GM18520 (cell line): ENCODE data around the gene PRKG1.
"Not testable (repeated sequence)": the region's sequence is repeated elsewhere in the genome, so short reads cannot be mapped to it uniquely, and the experiment has no call there.

Experiments used
- ATAC-seq: cut with Tn5 transposase; IDR thresholded peaks from one replicate; pipeline ENCODE4 v1.9.1; 2021; ENCODE audit not compliant: unreplicated experiment

The PRKG1 gene

DNA sequence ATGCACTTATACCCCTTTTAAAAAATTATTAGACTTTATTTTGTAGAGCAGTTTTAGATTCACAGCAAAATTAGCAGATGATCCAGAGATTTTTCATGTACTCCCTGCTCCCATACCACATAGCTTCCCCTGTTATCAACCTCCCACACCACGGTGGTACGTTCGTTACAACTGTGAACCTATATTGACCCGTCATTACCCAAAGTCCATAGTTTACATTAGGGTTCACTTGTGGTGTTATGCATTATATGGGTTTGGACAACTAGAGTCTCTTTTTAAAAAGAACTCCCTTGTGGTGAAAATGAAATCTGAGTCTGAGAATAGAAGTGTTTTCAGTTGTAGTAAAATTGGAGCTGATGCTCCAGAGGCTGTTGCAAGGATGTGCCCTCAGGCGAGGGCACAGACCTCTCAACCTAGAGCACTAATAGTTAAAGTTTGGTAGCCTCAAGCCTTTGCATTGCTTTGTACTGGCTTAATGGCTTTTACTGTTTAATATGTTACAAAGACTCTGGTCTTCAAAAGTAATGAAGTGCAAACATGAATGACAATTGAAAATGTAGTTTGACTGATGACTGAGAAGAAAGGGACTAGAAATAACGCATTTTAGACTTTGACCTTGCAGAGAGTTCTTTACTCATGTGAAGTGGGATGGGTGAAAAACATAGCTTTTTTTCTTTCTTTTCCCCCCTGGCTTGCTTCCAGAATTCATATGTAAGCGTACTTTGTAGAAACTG is 655.7 kb downstream of the PRKG1 start:
- no peak for ATAC-seq

GRCh38 chr10:51733057-51733456 is 658.8 kb downstream of the PRKG1 start:
- no peak for ATAC-seq

DNA sequence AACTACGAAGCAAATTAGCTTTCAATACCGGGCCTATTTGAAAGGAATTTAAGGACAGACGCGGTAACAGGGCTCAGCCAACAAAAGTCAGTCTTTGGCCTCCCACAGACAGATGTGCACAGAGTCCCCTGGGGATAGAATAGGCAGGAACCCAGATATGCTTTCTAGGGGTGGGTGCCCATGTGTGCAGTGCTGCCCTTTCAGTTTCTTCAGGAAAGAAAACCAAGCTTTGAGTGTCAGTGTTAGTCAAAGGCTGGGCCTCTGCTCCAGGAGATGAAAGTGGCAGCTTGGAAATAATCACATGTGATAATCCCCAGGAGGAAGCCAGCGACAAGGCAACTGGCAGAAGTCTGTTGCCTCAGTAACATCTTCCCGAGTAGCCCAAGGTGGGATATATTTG is 668.9 kb downstream of the PRKG1 start:
- no peak for ATAC-seq

GRCh38 chr10:51744235-51745000 is 670.1 kb downstream of the PRKG1 start:
- no peak for ATAC-seq

DNA sequence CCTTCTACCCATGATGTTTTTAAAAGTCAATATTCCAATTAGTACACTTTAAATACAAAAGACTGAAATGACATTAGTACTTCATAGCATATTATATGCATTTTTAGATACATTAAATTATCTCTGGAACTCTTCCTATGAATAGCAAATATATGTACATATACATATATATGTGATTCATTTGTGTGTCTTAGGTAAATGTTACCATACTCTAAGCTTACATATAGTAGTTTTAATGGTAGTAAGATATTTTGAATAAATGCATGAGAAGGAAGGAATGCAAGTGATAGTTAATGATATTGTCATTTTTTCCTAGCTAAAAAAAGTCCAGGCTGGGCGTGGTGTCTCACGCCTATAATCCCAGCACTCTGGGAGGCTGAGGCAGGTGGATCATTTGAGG is 671.1 kb downstream of the PRKG1 start:
- ATAC-seq, result no peak

- no peak for ATAC-seq
Measured at GRCh38 chr10:51747216-51747615, 672.9 kb downstream of the PRKG1 start.

GRCh38 chr10:51748959-51749358 is 674.7 kb downstream of the PRKG1 start:
- no peak for ATAC-seq

GRCh38 chr10:51758366-51758765 is 684.1 kb downstream of the PRKG1 start:
- ATAC-seq, result no peak

GRCh38 chr10:51758838-51759237 is 684.6 kb downstream of the PRKG1 start:
- not testable (repeated sequence) for ATAC-seq

- ATAC-seq, result peak; percentile 50
Measured at GRCh38 chr10:51759896-51760534, 685.7 kb downstream of the PRKG1 start.

DNA sequence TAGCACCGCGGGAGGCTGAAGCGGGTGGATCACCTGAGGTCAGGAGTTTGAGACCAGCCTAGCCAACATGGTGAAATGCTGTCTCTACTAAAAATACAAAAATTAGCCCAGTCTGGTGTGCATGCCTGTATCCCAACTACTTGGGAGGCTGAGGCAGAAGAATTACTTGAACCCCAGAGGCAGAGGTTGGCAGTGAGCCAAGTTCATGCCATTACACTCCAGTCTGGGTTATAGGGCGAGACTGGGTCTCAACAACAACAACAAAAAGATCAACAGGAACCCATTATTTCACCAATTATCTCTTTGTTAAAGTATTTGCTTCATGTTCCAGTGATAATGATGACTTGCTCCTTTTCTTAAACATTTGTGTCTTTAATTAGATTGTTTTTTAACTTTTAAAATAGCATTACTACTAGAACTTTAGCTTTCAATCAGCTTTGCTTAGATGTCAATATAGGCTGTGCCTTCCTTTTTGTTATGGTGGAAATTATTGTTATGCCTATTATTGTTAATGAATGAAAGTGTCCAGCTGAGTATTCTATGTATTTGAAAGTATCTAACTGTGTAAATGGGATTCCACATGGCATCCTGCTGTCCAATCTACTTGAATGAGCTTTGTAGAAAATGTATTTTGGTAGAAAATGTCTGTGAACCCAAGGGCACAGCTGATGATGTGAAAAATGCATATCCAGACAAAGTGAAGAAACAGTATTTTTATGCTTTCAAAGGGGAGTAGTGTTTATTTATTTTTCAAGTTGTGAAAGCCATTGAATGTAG is 686.8 kb downstream of the PRKG1 start:
- ATAC-seq, result no peak

DNA sequence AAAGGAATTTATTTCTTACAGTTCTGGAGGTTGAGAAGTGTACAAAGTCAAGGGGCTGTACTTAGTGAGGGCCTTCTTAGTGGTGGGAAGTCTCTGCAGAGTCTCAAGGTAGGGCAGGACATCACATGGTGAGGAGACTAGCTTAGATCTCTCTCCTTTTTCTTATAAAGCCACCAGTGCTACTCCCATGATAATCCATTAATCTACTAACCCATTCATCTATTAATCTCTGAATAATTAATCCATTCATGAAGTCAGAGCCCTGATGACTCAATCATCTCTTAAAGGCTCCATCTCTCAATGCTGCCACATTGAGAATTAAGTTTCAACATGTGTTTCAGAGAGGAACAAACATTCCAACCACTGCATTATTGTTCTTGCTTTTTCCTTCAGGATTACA is 689.5 kb downstream of the PRKG1 start:
- no peak for ATAC-seq

GRCh38 chr10:51765284-51765971 is 691.1 kb downstream of the PRKG1 start:
- ATAC-seq, result no peak

DNA sequence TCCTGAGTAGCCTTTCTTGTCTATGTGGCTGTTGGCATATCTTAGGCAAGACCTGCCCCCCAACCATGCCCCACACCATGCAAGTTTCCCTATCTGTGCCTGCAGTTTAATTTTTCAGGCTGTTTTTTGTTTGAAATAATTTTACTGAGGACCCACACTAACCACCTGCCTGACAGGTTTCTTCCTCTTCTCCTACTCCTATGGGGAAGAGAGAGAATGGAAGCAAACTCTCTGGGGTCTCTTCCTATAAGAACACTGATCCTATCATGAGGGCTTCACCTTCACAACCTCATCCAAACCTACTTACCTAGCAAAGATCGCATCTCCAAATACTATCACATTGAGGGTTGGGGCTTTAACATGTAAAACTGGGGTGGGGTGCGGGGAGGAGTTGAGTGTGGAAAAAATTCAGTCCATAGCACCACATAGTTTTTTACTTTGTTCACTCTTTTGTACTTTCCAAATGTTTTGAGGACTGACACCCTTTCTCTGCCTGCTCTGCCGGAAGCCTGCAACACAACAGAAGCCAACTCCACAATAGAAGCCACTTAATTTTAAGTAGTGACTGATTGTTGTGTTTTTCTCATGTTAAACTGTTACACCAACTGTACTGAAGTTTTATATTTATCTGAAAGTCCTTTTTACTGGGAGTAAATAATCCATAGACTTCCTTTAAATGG is 692.3 kb downstream of the PRKG1 start:
- ATAC-seq, result no peak

DNA sequence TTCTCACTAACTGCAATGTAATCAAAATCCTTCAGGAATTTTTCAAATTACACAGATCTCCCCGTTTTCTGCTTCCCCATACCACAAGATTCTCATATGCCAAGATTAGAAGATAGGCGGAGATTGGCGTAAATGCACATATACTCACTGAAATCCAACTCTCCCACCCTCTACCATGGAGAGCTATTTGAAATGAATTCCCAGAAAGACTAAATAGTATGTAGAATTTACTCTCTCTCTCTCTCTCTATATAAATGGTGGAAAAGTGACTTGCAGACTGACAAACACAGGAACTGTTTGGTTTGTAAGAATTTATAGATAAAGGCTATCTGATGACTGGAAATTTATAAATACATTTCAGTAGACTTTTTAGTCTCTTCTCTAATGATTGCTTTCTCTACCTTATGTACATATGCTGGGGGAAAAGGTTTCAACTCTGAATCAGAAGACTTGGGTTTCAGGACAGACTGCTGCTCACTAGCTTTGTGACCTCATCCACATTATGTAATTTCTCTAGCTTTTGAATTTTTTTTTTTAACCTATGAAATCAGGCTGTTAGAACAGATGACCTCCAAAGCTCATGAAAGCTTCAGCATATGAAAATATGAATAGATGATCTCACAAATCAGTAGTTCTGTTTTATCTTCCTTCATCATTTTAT is 692.9 kb downstream of the PRKG1 start:
- no peak for ATAC-seq

- no peak for ATAC-seq
Measured at GRCh38 chr10:51768886-51769465, 694.7 kb downstream of the PRKG1 start.

DNA sequence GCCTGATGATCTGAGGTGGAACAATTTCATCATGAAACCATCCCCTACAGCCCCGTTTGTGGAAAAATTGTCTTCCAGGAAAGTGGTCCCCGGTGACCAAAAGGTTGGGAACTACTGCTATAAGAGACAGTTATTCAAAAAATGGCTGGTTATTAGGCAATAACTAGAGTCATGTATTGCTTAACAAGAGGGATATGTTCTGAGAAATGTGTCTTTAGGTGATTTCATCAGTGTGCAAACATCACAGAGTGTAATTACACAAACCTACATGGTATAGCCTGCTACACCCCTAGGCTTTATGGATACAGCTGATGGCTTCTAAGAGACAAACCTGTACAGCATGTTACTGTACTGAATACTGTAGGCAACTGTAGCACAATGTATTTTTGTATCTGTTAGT is 696.4 kb downstream of the PRKG1 start:
- no peak for ATAC-seq

GRCh38 chr10:51772387-51772786 is 698.1 kb downstream of the PRKG1 start:
- no peak for ATAC-seq

DNA sequence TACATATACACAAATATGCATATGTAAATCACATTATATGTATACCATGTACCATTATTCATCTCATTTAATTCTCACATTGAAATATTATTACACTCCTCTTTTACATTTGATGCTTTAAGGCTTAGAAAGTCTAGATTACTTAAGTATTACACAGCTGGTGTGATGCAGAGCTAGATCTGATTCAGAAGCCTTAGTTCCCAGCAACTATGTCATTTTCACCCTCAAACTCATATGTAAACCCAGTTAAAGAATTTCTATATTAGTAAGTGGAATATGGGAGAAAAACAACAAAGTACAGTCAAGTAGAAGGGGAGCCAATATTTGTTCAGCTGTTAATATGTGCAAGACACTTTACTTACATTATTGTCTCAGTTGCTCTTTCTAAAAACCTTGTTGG is 699.4 kb downstream of the PRKG1 start:
- no peak for ATAC-seq
